GM15510 (cell line): ENCODE results near the gene GGNBP2.

Source experiments
- POLR2A ChIP-seq: IDR thresholded peaks from 3 replicates; pipeline ENCODE4 v1.6.1; 2011; ENCODE audit warnings: borderline replicate concordance; ENCODE audit not compliant: insufficient read length; ENCODE audit errors: extremely low read depth

GGNBP2 gene

GRCh38 chr17:36601303-36602029 is 56.7 kb downstream of the GGNBP2 start, which contains the start of gene MRM1:
Gene MRM1 (plus strand): TSS chr17:36601583. CDS start chr17:36601811, 228 bp downstream.
- TF ChIP-seq POLR2A: peak; percentile 96

- no peak for TF ChIP-seq POLR2A
These were observed 57.5 kb downstream of the GGNBP2 start for GRCh38 chr17:36602030-36602748.

- TF ChIP-seq POLR2A: no peak
These were observed 58.2 kb downstream of the GGNBP2 start for GRCh38 chr17:36602924-36603384.

GRCh38 chr17:36608280-36608679 is 63.6 kb downstream of the GGNBP2 start:
- TF ChIP-seq POLR2A: no peak

- TF ChIP-seq POLR2A: no peak
These were observed 64.2 kb downstream of the GGNBP2 start for GRCh38 chr17:36608794-36609497.

- TF ChIP-seq POLR2A: no peak
These were observed 64.8 kb downstream of the GGNBP2 start for GRCh38 chr17:36609498-36609862.

GRCh38 chr17:36610474-36610873 is 65.8 kb downstream of the GGNBP2 start:
- no peak for TF ChIP-seq POLR2A

GRCh38 chr17:36611345-36612072 is 66.8 kb downstream of the GGNBP2 start:
- no peak for TF ChIP-seq POLR2A

GRCh38 chr17:36612323-36612722 is 67.6 kb downstream of the GGNBP2 start:
- TF ChIP-seq POLR2A: no peak

GRCh38 chr17:36613155-36613554 is 68.4 kb downstream of the GGNBP2 start:
- no peak for TF ChIP-seq POLR2A

GRCh38 chr17:36614081-36614480 is 69.4 kb downstream of the GGNBP2 start:
- TF ChIP-seq POLR2A: no peak

GRCh38 chr17:36614933-36615332 is 70.2 kb downstream of the GGNBP2 start:
- TF ChIP-seq POLR2A: no peak

GRCh38 chr17:36616061-36617029 is 71.6 kb downstream of the GGNBP2 start:
- TF ChIP-seq POLR2A: no peak

GRCh38 chr17:36617773-36618172 is 73.1 kb downstream of the GGNBP2 start:
- no peak for TF ChIP-seq POLR2A

- no peak for TF ChIP-seq POLR2A
These were observed 78.6 kb downstream of the GGNBP2 start for GRCh38 chr17:36623281-36623680.
